NOMO-1 treated with DMSO at 0.1 percent for 48 hours (cell line): ENCODE data around the gene RIC3.
A peak's percentile ranks its signal among the peaks of the same experiment; 100 is the strongest.
"Not testable (repeated sequence)": the region's sequence is repeated elsewhere in the genome, so short reads cannot be mapped to it uniquely, and the experiment has no call there.

Experiments
- DNase-seq: peaks from one replicate; lab custom pipeline; 2025; ENCODE audit not compliant: unreplicated experiment; lab: John Stamatoyannopoulos, UW

Gene RIC3

DNA sequence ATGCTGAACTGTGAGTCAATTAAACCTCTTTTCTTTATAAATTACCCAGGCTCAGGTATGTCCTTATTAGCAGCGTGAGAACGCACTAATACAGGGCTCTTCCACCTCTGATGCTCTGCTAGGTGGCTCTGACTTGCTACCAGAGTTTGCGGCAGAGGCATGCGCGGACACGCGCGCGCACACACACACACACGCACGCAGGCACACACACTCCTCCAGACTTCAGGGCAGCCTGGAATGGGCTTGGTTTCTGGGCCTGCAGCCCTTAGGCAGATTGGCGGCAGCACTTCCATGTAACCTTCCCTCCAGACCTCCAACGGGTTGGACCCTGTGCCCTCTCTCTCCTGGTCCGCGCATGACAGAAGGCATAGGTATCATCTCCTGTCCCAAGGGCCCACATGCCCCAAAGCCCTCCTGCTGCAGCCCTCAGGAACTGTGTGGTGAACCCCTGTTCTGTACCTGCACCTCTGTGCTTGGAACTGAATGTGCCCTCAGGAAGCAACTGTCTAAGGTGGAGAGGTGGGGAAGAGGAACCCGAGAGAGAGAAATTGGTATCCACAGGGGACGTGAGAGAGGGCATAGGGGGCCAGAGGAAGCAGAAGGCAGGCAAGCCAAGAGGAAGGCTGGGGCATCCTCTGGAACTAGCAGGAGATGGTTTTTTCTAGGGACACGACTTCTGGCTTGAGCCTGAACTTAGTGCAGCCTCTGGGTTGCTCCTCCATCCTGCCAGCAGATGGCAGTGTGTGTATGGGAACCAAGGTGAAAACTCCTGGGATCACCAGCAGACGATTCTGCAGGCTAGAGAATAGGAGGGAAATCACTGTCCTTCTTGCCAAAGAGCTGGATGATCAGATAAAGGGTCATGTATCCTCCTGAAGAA, 23.4 kb upstream of the RIC3 start:
- DNase-seq = peak; percentile 24

DNA sequence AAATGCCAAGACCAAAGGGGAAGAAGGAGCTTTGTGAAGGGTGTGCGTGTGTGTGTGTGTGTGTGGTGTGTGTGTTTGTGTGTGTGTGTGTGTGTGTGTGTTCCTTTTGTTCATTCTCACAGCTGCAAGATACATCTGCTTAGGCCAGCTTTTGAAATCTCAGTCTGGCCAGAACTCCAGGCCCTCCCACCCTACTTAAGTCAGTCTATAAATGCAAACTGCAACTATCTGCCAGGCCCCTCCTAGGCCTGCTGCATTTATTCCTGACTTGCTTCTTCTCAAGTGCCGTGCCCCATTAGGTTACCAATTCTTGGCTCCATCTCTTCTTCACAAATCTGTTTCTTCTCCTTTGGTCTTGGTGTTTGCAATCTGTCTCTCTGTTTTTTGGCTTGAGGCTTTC, 21.6 kb upstream of the RIC3 start:
- DNase-seq = no peak

DNA sequence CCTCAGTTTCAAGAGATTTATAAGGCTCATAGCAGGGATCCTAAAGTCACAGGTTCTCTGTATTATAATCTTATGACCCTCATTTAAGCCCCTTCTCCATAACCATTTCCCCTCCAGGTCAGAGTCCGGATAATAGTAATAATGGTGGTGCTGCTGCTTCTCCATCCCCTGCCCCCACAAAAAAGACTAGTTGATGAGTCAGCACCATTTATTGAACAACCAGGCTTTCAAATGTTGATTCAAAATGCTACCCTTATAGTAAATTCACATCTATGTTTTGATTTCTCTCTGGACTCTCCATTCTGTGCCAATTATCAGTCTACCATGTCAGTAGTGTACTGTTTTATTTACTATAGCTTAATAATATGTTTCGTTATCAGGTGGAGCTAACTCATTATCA, 17.6 kb upstream of the RIC3 start:
- no peak for DNase-seq

DNA sequence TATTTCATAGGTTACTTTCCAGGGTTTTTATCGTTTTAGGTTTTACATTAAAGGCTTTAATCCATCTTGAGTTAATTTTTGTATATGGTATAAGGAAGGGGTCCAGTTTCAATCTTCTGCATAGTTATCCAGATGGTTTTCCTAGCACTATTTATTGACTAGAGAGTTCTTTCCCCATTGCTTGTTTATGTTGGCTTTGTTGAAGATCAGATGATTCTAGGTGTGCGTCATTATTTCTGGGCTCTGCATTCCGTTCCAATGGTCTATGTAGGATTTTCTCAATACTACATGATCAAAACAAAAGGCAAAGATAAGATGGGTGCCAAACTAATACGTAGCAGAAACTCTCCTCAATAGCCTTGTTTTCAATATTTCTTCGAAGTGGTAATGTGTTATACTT, 14.3 kb upstream of the RIC3 start:
- no peak for DNase-seq

DNA sequence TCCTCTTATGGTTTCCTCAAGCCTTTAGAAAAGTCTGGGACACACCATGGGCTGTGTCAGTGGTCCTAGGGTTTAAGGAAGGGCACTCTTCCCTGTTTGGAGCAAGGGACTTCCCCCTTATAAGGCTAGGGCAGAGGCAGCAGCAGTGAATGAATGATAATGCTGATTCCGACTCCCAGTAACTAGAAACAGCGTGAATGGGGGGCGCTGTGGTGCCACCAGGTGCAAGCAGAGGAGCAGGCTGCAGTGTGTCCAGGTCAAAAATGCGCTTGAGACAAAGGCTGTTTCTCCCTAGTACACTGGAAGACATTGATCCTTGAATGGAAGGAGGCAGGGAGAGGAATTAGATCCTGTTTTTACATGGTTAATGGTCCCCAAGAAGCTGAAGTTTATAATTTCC, 11.6 kb upstream of the RIC3 start:
- DNase-seq = no peak

DNA sequence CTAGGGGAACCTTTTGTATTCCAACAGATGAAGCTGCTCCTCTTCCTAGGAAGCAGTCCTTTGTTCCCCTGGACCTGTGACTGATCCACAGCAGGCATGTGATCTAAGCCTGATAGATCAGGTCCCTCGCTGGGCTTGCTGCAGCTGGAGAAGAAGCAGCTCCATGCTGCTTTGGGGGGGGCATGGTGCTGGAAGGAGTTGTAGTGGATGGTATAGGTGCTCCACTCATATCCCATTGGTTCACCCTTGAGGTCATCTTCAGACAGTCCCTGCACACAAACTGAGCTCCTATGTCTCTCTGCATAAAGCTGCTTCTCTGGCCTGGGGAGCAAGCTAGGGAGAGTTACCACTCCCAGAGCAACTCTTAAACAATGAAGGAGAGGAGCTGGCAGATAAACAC, 9.5 kb upstream of the RIC3 start:
- DNase-seq = no peak

DNA sequence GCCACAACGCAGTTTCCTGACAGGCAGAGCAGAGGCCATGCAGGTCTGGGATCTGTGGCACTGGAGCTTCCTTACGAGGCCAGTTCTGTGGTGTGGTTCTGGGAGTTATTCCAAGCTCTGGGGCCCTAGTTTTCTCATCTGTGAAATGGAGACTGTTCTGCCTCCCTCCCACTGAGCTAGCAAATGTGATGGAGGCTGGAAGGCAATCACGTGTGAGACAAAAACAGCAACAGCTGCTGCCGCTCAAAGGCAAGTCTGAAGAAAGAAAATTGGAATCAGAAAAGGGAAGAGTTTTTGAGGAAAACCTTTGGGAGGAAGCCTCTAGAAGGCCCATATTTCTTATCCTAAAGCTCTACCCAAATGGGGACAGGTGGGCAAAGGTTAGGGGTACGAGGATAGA, 8.3 kb upstream of the RIC3 start:
- no peak for DNase-seq

DNA sequence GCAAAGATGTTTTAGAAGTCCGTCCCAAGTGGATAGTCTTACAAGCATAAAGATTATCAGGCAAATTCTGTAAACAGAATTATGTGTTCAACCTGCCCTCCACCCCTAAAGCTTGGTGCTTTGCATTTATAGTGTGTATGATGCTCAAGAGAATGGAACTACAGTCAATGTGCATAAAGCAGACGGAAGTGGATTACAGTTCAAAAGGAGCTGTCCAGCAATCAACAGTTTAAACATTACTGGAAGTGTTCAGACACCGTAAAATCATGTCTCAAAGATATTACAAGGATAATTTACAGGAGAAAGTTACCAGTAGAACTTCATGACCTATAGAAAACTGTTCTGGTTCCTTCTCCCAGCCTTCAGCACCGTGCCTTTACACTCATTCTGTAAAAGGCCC, 1.0 kb downstream of the RIC3 start:
- no peak for DNase-seq

DNA sequence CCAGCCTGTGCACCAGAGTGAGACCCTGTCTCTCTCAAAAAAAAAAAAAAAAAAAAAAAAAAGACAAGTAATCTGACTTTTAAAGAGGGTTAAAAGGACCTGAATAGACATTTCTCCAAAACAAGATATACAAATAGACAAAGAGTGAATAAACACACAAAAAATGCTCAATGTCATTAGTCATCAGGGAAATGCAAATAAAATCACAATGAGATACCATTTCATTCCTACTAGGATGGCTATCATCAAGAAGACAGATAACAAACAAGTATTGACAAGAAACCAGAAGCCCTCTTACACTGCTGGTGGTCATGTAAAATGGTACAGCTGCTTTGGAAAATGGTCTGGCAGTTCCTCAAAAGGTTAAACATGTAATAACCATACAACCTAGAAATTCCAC, 4.1 kb downstream of the RIC3 start:
- DNase-seq = no peak

DNA sequence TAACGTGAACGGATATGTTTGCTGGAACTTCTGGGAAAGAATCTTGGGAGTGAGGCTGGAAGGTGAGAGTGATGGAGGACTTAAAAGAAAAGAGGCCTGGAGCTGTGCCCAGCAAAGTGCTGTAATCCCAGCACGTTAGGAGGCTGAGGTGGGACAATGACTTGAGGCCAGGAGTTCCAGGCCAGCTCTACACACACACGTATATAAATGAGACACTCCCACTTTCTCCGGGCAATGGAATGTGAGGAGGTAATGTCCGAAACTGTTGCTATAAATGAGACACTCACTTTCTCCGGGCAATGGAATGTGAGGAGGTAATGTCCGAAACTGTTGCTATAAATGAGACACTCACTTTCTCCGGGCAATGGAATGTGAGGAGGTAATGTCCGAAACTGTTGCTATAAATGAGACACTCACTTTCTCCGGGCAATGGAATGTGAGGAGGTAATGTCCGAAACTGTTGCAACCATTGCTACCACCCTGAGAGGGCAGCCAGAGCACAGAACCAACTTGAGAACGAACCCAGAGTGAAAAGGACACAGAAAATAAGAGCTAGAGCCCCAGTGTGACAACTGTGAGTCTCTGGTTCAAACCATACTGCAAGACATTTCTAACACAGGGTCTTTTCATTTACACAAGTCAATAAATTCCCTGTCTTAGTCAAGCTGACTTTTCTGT, 7.1 kb downstream of the RIC3 start:
- DNase-seq = not testable (repeated sequence)

DNA sequence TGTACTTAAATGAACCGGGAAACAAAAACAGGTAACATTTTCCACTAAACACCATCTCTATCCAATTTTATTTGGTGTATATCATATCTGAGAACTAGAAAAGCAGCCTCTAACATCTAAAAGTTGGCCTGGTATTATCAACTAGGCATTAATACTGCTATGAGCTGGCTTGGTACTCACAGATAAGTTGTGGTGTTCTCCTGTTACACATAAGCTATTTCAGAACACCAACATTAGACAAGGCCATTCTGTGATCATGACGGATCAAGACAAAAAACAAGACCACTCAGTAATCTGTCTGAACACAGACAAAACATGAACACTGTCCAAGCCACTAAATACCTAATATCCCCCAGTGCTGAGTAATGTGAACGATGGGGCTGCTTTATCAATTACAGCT, 11.9 kb downstream of the RIC3 start:
- no peak for DNase-seq

DNA sequence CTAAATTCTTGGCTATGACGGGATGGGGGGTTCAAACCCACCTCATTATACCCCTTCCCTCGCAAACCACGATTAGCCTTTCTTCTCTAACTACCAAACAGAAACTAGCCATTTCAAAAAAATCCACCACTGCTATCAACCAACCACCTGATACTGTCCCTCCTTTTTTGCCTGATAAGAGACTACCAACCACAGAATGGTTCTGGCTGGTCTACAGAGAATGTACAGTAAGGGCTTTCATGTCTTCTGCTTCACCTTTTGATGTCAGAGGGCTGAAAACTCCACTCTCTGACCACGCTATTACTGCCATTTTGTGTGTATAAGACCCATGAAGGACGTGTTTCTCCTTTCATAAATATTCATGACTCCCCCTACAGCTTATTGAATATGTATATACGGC, 19.1 kb downstream of the RIC3 start:
- DNase-seq = no peak

DNA sequence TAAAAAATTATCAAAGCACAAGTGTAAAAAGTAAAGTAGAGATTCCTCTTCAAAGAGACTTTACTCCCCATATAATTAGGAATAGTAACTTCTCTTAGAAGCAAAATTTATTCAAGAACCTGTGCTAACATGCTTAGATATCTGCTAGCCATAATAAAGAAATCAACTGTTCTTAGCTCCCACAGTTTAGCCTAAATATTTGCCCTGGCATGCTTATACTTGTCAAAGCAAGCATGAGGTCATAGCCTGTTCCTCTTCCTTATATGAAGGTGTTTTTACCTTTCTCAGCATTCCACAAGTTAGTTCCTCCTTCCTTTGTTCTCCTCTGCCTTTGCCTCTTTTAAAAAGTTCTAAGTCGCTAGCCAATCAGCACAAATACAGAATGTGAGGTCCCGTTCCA, 30.3 kb downstream of the RIC3 start:
- DNase-seq = no peak

DNA sequence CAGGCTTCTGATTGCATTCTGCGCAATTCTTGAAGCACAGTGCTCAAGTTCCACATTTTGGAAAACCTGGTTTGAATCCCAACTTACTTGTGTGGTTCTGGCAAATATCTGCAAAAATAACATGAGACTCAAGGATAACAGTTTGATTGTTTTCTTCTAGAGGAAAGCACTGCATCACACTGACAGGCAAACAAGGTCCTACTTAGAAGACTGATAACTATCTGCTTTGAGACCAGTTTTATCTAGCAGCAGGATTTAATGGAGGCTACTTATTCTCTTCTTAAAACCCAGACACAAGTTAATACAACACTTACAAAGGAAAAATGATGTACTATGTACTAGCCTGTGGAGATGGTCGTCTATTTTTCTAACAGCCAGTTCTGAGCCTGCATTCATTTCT, 41.4 kb downstream of the RIC3 start:
- no peak for DNase-seq

DNA sequence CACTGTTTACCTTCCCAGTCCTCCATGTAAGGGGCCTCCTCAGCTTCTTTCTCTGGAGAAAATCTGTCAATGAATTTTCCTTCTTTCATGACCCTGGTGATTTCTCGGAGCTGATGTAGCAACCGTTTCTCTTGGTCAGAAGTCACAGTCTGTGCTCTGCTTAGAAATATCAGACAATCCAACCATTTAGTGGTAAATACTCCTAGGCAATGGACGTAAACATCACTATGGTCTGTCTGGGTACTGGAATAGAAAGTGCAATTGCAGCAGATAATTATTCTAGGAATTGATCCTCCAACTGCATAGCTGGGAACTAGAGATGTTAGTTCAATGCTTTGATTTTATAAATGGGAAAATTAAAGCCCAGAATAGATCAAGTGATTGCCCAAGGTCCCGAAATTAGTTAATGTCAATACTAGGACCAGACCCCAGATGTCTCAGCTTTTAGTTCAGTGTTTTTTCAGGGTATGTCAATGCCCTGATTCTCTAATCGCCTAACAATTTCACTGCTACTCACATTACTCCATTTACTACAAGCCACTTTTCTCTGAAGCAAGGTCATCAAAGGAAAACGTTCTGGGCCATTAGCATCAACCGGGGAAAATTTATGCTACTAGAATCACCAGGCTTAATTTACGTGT, 42.1 kb downstream of the RIC3 start:
- DNase-seq = no peak

DNA sequence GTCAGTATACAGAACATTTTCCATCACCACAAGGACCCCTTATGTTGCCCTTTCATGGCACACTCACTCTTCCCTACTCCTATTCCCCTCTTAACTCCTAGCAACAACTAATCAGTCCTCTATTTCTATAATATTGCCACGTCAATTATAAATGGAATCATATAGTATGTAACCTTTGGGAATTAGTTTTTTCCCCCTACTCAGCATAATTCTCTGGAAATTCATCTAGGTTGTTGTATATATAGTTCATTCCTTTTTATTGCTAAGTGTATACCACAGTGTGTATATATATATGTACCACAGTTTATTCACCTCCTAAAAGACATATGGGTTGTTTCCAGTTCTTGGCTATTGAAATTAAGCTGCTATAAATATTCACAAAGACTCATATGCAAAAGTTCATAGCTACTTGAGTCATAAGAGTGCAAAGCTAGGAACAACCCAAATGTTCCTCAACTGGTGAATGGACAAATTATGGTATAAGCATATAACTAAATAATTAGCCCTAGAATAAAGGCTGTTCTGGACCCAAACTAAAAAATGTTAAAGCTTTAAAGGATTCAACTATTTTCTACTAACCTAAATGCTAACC, 46.6 kb downstream of the RIC3 start:
- no peak for DNase-seq

DNA sequence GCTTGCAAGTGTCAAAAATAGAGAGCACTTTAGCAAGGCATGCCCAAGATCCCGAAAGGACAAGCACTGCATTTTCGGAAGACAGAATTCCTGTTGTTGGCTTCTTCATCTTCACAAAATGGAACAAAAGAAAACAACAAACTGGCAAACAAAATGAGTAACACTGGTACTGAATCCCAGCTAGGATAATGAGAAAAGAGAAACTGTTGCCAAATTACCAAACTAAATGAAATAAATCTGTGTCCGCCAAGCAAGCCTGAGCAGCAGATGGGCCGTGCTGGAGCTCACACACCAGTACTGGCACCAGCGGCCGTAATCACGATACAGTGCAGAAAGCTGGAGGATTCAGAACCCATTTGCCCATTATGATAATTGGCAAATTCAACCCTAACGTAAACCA, 57.2 kb downstream of the RIC3 start:
- DNase-seq = no peak

DNA sequence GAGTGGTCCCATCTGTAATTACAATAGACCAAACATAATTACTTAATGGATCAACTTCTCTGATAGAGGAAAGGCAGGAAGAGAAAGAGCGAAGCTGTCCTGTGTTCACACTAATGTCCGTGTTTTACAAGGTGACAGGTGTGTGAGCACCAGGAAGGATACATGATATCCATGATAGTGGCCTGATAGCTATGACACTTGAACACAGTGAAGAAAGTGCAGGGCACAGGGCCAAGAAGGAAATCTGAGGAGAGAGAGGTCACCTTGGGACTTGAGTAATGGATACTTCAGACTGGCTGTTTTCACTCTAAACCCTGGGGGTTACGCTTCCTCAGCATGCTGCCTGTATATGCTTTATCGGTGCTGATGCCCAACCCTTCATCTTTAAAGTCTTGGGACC, 58.4 kb downstream of the RIC3 start:
- DNase-seq = no peak

DNA sequence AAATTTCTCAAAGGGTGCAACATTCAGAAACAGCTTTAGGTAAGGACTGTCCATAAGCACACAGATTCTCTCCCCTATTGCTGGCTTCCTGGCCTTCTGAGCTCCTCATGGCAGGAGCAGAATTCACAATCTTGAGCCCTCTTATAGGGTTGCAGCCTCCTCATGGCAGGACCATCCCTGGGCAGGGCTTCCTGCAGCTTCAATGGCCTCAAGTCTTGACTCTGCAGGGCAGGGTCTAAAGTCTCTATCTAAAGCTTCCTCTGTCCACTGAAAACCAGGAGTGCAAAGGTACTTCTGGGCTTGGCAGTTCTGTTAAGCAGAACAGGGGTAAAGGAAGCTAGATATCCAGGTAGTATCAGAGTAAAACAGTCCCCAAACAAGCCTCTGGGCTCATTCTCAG, 59.1 kb downstream of the RIC3 start:
- no peak for DNase-seq

DNA sequence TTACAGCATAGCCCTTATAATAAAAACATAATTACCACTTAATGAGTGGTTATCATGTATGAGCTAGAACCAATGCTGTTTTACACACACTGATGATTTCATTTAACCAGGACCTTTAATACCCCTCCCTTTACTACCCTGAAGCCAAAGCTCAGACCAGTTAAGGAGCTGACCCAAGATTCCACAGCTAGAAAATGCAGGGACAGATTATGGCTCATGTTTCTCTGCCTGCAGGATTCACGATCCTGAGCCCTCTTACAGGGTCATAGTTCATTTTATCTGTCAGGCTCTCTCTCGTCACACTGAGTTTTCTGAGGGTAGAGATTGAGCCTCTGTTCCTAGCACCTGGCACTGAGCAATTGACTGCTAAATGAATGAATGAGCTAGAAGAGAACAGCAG, 60.4 kb downstream of the RIC3 start:
- no peak for DNase-seq

DNA sequence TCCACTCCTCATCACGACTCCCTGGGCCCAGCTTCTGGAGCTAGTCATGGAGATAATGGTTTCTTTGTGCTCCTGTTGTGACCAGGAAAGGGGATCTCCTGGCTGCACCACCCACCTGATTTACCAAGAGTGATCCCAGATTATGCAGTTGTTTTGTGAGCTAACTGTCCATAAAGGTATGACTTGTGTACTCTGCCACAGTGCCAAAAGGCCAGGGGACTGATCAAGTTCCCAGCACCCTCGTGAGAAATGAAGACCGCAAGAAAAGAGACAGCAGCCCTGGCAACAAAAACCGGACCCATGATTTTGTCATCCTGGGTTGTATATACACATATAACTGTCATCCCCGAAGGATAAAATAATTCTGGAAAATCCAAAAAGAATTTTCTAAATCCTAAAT, 61.2 kb downstream of the RIC3 start:
- no peak for DNase-seq

DNA sequence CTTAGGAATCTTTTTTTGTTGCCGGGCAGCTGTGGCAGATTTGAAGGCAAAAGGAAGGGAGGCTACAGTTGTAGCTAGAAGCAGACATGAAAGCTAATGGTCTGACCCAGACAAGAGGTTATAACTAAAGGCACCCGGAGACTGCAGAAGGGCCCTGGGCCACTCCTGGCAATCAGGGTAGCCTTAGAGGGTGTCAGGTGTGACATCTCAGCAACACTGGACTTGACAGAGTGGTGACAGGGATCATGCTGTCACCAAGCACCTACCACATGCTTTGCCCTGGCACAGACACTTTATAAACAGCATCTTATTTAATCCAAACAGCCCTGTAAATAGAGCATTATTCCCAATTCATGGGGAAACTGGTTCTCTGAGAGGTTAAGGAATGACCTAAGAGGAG, 62.1 kb downstream of the RIC3 start:
- DNase-seq = no peak
